Upper lobe of left lung (tissue), 6 donors: ENCODE data around the gene EHD4. TPM values are rescaled to one million over a fixed set of nuclear protein-coding genes. Genes with fewer than 3 reads are reported as not detected.
A peak's percentile ranks its signal among the peaks of the same experiment; 100 is the strongest.

Source experiments
- ATAC-seq, 2 donors: fragments of 200-7000 bp; cut with Tn5 transposase; one replicate each; pipeline ENCODE4 v1.9.1; 2022; ENCODE audit warnings: mild to moderate bottlenecking in 2 of 2, moderate library complexity in 2 of 2; ENCODE audit not compliant: low FRiP score in 2 of 2
- DNase-seq, 2 donors: peaks; one replicate each; pipeline ENCODE4 v3.0.0-alpha.2; 2019 to 2020
- H3K27ac ChIP-seq, 4 donors: fragments of 200-600 bp; sonication (generic); one replicate each; pipeline ENCODE4 v1.5.1; 2016 to 2019
- H3K27me3 ChIP-seq, 4 donors: fragments of 200-600 bp; sonication (generic); one replicate each; pipeline ENCODE4 v1.5.1; 2017 to 2019
- H3K36me3 ChIP-seq, 4 donors: fragments of 200-600 bp; sonication (generic); one replicate each; pipeline ENCODE4 v1.5.1; 2016 to 2019
- H3K4me1 ChIP-seq, 4 donors: fragments of 200-600 bp; sonication (generic); one replicate each; pipeline ENCODE4 v1.5.1; 2018 to 2019
- H3K4me3 ChIP-seq, 4 donors: fragments of 200-600 bp; sonication (generic); one replicate each; pipeline ENCODE4 v1.5.1; 2017 to 2019; ENCODE audit warnings: mild to moderate bottlenecking in 2 of 4, moderate library complexity in 1 of 4
- H3K9me3 ChIP-seq, 4 donors: fragments of 200-600 bp; sonication (generic); one replicate each; pipeline ENCODE4 v1.5.1; 2018 to 2019
- EP300 ChIP-seq, 4 donors: sonication (generic); formaldehyde crosslinking; IDR thresholded peaks; one replicate each; pipeline ENCODE4 v1.5.1; 2017; ENCODE audit warnings: antibody characterized with exemption in 4 of 4, control low read depth in 2 of 4
- POLR2A ChIP-seq, 4 donors: fragments of 450-650 bp; IDR thresholded peaks; one replicate each; pipeline ENCODE4 v1.5.1; 2016 to 2017; ENCODE audit warnings: antibody characterized with exemption in 4 of 4, mild to moderate bottlenecking in 2 of 4
- POLR2AphosphoS5 ChIP-seq, 2 donors: sonication (generic); formaldehyde crosslinking; IDR thresholded peaks; one replicate each; pipeline ENCODE4 v1.5.1; 2017; ENCODE audit warnings: antibody characterized with exemption in 2 of 2
- WGBS, 2 donors: methylation state at CpG; one replicate each; pipeline ENCODE4 v1.1.5; 2017 to 2018; 5-methylcytosine and 5-hydroxymethylcytosine counted together
- total RNA-seq, 6 donors: library from RNA; depleted of rRNA in 4 of 6; stranded (reverse); fragments of >200 nt in 4 of 6; gene quantifications; one replicate each; pipeline versions ENCODE4 v1.1.0 to v1.2.1, GENCODE V29; 2016 to 2021
- TF ChIP-seq, protein P1 (sequence below), 6 experiments: fragments of 450-650 bp in 4 of 6; fragments of 200-600 bp in 2 of 6; sonication (generic) in 2 of 6; IDR thresholded peaks; one replicate each; pipeline ENCODE4 v1.5.1; 2016 to 2019; ENCODE audit warnings: antibody characterized with exemption in 6 of 6
- donor health status: DM: no; HTN: no; CAD: no; lungs with moderate emphysema.
- donor health status: DM: no; HTN: yes; CAD: no; lungs with severe emphysema.

EHD4 gene
- total RNA-seq, 6 donors from 2014 or later: 23.0 to 46.4 (median 31.5) TPM

DNA sequence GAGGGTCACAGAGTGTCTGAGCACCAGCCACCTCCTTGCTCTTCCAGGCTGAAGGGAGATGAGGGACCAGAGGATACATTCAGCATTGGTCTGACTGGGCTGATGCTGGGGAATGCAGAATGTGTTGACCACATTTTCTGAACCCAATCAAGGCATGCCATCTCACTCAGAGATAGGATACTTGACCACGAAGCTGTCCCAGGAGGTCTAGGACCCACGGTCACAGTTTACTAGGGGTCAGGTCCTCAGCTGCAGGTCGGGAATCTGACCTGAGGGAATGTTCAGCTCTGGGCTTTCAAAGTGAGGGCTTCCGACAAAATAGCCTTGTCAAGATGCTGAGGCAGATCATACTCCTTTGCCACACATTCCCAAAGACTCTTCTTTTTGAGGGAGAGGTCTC lies 28.9 kb upstream of the EHD4 start:
- Histone ChIP-seq H3K27me3 (no peaks in the 10 kb centered on the region), H3K4me1 (no peaks in the 10 kb centered on the region), H3K4me3 (no peak overlapping the region), H3K36me3 (no peaks in the 10 kb centered on the region), H3K27ac (no peak overlapping the region), H3K9me3 (no peaks in the 10 kb centered on the region)
- no peak for TF ChIP-seq EP300 (IDR thresholded peaks at IDR 0.05)
- TF ChIP-seq, protein P1, sequence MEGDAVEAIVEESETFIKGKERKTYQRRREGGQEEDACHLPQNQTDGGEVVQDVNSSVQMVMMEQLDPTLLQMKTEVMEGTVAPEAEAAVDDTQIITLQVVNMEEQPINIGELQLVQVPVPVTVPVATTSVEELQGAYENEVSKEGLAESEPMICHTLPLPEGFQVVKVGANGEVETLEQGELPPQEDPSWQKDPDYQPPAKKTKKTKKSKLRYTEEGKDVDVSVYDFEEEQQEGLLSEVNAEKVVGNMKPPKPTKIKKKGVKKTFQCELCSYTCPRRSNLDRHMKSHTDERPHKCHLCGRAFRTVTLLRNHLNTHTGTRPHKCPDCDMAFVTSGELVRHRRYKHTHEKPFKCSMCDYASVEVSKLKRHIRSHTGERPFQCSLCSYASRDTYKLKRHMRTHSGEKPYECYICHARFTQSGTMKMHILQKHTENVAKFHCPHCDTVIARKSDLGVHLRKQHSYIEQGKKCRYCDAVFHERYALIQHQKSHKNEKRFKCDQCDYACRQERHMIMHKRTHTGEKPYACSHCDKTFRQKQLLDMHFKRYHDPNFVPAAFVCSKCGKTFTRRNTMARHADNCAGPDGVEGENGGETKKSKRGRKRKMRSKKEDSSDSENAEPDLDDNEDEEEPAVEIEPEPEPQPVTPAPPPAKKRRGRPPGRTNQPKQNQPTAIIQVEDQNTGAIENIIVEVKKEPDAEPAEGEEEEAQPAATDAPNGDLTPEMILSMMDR (IDR thresholded peaks at IDR 0.05): no peak
- no peak for TF ChIP-seq POLR2AphosphoS5 (IDR thresholded peaks at IDR 0.05)
- no peak for TF ChIP-seq POLR2A (IDR thresholded peaks at IDR 0.05)
- no peak for ATAC-seq
- DNase-seq: no peak
- WGBS, 2 donors: 78 to 86% methylated on average over 2 to 4 of the region's 4 CpGs

DNA sequence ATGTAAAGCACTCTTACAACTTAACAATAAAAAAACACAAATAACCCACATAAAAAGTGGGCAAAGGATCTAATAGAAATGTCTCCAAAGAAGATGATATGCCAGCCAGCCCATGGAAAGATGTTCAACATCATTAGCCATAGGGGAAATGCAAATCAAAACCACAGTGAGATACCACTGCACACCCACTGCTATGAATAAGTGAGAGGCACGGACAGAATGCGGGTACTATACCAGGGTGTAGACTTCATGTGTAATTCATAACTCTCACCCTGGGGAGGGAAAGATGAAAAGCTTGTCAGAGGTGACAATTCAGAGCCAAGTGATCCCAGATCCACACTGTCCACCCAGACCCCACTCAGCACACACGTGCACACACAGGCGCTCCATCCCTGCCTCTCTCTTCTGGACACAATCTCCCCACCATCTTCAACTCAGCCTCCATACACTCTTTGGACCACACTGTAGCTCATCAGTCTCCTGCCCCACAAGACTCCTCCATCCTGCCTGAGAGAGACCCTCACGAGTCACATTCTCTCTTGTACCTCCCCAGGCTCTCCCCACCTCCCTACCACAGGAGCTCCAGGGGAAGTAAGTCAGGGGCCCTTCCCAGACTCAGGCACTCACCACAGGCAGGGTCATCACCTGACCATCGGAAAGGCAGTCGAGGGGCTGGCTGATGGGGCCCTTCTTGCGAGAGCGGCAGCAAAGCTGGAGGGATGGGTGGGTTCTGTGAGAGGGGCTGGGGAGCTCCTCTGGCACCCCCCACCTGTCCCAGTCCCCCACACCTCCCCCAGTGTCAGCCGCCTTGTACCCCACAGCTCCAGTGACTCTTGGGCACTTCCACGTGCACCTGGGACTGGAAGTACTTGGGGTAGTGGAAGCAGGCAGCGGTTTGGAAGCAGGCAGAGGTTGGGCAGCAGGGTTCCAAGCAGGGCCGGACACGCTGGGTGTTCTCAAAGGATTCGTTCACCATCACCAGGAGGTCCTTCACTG lies 27.2 kb upstream of the EHD4 start:
- 87 to 90% methylated on average over 9 to 15 of the region's 15 CpGs for WGBS, 2 donors
- TF ChIP-seq POLR2AphosphoS5 (IDR thresholded peaks at IDR 0.05) (no peak), POLR2A (IDR thresholded peaks at IDR 0.05) (no peak), EP300 (IDR thresholded peaks at IDR 0.05) (no peak)
- TF ChIP-seq, protein P1 (IDR thresholded peaks at IDR 0.05): no peak
- Histone ChIP-seq H3K9me3 (no peaks in the 10 kb centered on the region), H3K27me3 (no peaks in the 10 kb centered on the region), H3K4me1 (no peaks in the 10 kb centered on the region), H3K27ac (no peak overlapping the region), H3K36me3 (no peaks in the 10 kb centered on the region), H3K4me3 (no peak overlapping the region)
- DNase-seq (peak in 1 of 2 donors; percentile 39), ATAC-seq (no peak)

DNA sequence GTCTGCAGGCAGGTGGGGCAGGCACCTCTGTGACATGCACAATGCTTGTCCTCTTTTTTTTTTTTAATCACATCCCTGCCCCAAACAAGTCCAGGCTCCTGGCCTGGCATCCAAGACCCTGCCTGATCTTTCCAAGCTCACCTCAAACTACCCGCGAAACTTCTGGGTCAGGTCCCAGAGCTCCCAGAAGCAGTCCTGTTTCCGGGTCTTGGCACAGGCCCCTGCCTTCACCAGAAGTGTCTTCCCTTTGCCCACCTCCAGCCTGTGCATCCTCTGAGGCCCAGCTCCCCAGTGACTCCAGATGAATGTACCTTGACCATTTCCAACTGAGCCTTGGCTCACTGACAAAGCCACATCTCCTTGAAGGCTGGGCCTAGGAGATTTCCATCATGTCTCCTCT lies 25.5 kb upstream of the EHD4 start:
- H3K27me3 ChIP-seq: no peaks in the 10 kb centered on the region
- ATAC-seq: no peak
- H3K27ac ChIP-seq: no peak overlapping the region
- no peaks in the 10 kb centered on the region for H3K36me3 ChIP-seq
- WGBS, 2 donors: 53 to 54% methylated on average over 3 of the region's 3 CpGs
- H3K4me1 ChIP-seq: peaks cover 5 to 6% (median 6%) of the 10 kb centered on the region in 4 donors
- no peak for DNase-seq
- H3K4me3 ChIP-seq: no peak overlapping the region
- TF ChIP-seq, protein P1 (IDR thresholded peaks at IDR 0.05): no peak
- TF ChIP-seq POLR2AphosphoS5 (IDR thresholded peaks at IDR 0.05) (no peak), POLR2A (IDR thresholded peaks at IDR 0.05) (no peak), EP300 (IDR thresholded peaks at IDR 0.05) (no peak)
- no peaks in the 10 kb centered on the region for H3K9me3 ChIP-seq

DNA sequence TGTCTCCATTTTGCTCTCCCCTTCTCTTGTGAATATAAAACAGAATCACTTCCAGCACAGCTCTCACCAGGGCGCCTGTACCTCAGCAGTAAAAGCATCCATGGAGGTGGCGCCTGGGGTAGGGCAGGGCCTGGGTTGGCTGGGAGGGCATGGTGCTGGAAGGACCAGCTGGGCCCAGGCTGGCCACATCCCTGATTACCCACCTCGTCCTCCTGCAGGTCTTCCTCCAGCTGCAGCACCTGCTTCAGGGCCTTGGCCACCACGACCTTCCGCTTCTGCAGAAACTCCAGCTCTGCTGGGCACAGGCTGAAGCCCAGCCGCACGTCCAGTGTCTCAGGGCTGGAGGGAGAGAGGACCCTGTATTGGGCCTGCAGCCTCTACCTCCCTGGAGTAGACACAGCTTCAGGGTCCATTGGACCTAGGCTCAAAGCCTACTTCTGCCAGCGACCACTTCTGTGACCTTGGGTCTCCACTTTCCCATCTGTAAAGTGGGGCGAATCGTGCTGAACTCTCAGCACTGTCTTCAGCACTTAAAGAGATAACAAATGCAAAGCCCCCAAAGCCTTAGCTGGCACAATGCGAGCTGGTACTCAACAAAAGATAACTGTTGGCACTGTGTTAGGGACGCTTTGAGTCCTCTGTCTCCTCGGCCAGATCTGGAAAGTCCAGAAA lies 24.7 kb upstream of the EHD4 start:
- 90 to 92% methylated on average over 11 to 13 of the region's 13 CpGs for WGBS, 2 donors
- Histone ChIP-seq H3K27ac (no peak overlapping the region), H3K36me3 (no peaks in the 10 kb centered on the region), H3K4me3 (no peak overlapping the region), H3K9me3 (no peaks in the 10 kb centered on the region), H3K4me1 (peaks cover 5 to 6% (median 6%) of the 10 kb centered on the region in 4 donors), H3K27me3 (no peaks in the 10 kb centered on the region)
- TF ChIP-seq POLR2A (IDR thresholded peaks at IDR 0.05): no peak
- DNase-seq: peak in 1 of 2 donors; percentile 42
- ATAC-seq: no peak

DNA sequence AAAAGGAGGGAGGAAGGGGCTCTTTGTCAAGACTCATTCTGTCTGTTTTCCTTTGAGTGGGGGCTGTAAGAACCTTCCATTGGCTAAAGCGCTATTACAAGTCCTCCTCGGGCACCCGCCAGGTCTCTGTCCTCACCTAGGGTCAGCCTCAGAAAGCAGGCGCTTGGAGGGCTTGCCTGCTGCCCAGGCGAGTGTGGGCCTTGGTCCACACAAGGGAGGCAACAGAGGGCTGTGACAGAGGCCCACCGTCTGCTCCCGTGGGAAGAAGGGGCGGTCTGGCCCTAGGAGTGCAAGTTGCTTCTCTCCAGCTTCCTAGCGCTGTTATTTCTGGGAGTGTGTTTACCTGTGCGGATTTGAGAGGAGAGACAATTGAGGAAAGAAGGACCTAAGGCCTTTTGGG lies 24.0 kb upstream of the EHD4 start:
- Histone ChIP-seq H3K27ac (no peak overlapping the region), H3K9me3 (no peaks in the 10 kb centered on the region), H3K4me1 (peaks cover 5 to 6% (median 6%) of the 10 kb centered on the region in 4 donors), H3K36me3 (no peaks in the 10 kb centered on the region), H3K27me3 (no peaks in the 10 kb centered on the region), H3K4me3 (no peak overlapping the region)
- TF ChIP-seq EP300 (IDR thresholded peaks at IDR 0.05) (no peak), POLR2AphosphoS5 (IDR thresholded peaks at IDR 0.05) (no peak), POLR2A (IDR thresholded peaks at IDR 0.05) (no peak)
- TF ChIP-seq, protein P1 (IDR thresholded peaks at IDR 0.05): no peak
- WGBS, 2 donors: 94 to 95% methylated on average over 10 of the region's 10 CpGs
- ATAC-seq: no peak
- peak in 1 of 2 donors; percentile 34 for DNase-seq
